SU-DHL-6 (cell line): ENCODE data around the gene VAT1L.

Source experiments
- EZH2phosphoT487 ChIP-seq: fragments of 200-600 bp; sonication (generic), shearing (Covaris generic); conservative IDR thresholded peaks from 2 replicates; pipeline ENCODE4 v1.6.1; 2018; ENCODE audit warnings: mild to moderate bottlenecking, antibody characterized with exemption, low read length, moderate library complexity, mixed read lengths
- TF ChIP-seq, protein P1 (sequence below): fragments of 200-600 bp; sonication (generic); IDR thresholded peaks from one replicate; pipeline ENCODE4 v1.5.1; 2017; ENCODE audit warnings: antibody characterized with exemption, mild to moderate bottlenecking, low read length, moderate library complexity; ENCODE audit not compliant: insufficient read depth, poor library complexity, severe bottlenecking

DNA sequence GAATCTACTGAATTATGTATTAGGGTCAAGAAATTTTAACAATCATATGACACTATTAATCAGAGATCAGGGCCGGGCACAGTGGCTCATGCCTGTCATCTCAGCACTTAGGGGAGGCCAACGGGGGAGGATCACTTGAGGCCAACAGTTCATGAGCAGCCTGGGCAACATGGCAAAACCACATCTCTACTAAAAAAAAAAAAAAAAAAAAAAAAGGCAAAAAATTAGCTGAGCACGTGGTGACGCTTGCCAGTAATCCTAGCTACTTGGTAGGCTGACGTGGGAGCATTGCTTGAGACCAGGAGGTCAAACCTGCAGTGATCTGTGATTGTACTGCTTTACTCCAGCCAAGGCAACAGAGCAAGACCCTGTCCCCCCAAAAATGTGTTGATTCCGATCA, 181.5 kb downstream of the VAT1L start:
- TF ChIP-seq, protein P1, sequence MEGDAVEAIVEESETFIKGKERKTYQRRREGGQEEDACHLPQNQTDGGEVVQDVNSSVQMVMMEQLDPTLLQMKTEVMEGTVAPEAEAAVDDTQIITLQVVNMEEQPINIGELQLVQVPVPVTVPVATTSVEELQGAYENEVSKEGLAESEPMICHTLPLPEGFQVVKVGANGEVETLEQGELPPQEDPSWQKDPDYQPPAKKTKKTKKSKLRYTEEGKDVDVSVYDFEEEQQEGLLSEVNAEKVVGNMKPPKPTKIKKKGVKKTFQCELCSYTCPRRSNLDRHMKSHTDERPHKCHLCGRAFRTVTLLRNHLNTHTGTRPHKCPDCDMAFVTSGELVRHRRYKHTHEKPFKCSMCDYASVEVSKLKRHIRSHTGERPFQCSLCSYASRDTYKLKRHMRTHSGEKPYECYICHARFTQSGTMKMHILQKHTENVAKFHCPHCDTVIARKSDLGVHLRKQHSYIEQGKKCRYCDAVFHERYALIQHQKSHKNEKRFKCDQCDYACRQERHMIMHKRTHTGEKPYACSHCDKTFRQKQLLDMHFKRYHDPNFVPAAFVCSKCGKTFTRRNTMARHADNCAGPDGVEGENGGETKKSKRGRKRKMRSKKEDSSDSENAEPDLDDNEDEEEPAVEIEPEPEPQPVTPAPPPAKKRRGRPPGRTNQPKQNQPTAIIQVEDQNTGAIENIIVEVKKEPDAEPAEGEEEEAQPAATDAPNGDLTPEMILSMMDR = no peak
- no peak for TF ChIP-seq EZH2phosphoT487
